Measurements from ENCODE around the gene PANX1.

- TF ChIP-seq CTCF (optimal IDR thresholded peaks at IDR 0.05 in 1 of 3, IDR thresholded peaks at IDR 0.05 in 1 of 3, conservative IDR thresholded peaks at IDR 0.05 in 1 of 3; ENCODE audit: extremely low read depth in 1 of 3, insufficient read depth in 2 of 3, low read length in 3 of 3), result no peak
- TF ChIP-seq EZH2 (IDR thresholded peaks at IDR 0.05; ENCODE audit: low read length), result no peak
These were observed 1.0 kb upstream of the PANX1 start for GRCh38 chr11:94127638-94128037.

Data from keratinocyte (primary cell).